AG04449 (cell line): ENCODE measurements around the gene BCAS3.
"Not testable (repeated sequence)": the region's sequence is repeated elsewhere in the genome, so short reads cannot be mapped to it uniquely, and the experiment has no call there.

Experiments
- CTCF ChIA-PET: fragments of 350-600 bp; formaldehyde crosslinking; extraction: SDS; loops from one replicate; lab custom pipeline; 2021; ENCODE audit warnings: antibody characterized with exemption; lab: Yijun Ruan, JAX
- POLR2A ChIA-PET: fragments of 400-600, 350-600 bp; formaldehyde crosslinking; extraction: SDS; loops from one replicate; lab custom pipeline; 2020; ENCODE audit warnings: antibody characterized with exemption, inconsistent platforms; lab: Yijun Ruan, JAX
- DNase-seq: peaks from one replicate; pipeline ENCODE4 v3.0.0-alpha.2; 2010; ENCODE audit warnings: low read depth, low spot score
- H3K4me3 ChIP-seq: 2 replicates; pipeline ENCODE4 v1.5.1; 2011; ENCODE audit warnings: low read depth, mild to moderate bottlenecking, control low read depth, low read length
- TF ChIP-seq, protein P1 (sequence below): IDR thresholded peaks from one replicate; pipeline ENCODE4 v1.5.1; 2011; ENCODE audit warnings: mild to moderate bottlenecking, moderate library complexity, low read length, control low read depth, inconsistent platforms; ENCODE audit not compliant: insufficient read depth; ENCODE audit errors: missing control alignments

Gene BCAS3

DNA sequence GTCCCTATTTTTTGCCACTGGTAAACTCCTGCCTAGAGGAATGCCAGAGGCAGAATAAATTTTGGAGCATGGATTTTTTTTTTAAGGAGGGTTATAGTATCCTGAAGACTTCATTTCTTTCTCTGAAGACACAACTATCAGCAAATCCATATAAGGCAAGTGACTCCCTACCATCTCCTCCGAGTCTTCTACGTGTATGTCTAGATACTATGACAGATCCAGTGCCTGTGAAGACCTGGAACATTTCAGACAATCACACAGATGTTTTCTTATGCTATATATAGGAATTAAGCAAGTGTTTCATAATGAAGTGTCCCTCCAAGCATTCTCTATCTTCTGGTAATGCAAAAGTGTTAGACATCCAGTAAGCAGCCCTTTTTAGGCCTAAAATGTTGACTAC, 466.5 kb downstream of the BCAS3 start:
- TF ChIP-seq, protein P1, sequence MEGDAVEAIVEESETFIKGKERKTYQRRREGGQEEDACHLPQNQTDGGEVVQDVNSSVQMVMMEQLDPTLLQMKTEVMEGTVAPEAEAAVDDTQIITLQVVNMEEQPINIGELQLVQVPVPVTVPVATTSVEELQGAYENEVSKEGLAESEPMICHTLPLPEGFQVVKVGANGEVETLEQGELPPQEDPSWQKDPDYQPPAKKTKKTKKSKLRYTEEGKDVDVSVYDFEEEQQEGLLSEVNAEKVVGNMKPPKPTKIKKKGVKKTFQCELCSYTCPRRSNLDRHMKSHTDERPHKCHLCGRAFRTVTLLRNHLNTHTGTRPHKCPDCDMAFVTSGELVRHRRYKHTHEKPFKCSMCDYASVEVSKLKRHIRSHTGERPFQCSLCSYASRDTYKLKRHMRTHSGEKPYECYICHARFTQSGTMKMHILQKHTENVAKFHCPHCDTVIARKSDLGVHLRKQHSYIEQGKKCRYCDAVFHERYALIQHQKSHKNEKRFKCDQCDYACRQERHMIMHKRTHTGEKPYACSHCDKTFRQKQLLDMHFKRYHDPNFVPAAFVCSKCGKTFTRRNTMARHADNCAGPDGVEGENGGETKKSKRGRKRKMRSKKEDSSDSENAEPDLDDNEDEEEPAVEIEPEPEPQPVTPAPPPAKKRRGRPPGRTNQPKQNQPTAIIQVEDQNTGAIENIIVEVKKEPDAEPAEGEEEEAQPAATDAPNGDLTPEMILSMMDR, result no peak
- CTCF ChIA-PET, result interaction anchor here (1.0 kb wide), 1 partner anchor 9 kb away, joined by 3 read pairs; no protein-coding TSS in a partner anchor
- POLR2A ChIA-PET, result no interaction called here
- no peak for DNase-seq
- no peak overlapping the region for H3K4me3 ChIP-seq

DNA sequence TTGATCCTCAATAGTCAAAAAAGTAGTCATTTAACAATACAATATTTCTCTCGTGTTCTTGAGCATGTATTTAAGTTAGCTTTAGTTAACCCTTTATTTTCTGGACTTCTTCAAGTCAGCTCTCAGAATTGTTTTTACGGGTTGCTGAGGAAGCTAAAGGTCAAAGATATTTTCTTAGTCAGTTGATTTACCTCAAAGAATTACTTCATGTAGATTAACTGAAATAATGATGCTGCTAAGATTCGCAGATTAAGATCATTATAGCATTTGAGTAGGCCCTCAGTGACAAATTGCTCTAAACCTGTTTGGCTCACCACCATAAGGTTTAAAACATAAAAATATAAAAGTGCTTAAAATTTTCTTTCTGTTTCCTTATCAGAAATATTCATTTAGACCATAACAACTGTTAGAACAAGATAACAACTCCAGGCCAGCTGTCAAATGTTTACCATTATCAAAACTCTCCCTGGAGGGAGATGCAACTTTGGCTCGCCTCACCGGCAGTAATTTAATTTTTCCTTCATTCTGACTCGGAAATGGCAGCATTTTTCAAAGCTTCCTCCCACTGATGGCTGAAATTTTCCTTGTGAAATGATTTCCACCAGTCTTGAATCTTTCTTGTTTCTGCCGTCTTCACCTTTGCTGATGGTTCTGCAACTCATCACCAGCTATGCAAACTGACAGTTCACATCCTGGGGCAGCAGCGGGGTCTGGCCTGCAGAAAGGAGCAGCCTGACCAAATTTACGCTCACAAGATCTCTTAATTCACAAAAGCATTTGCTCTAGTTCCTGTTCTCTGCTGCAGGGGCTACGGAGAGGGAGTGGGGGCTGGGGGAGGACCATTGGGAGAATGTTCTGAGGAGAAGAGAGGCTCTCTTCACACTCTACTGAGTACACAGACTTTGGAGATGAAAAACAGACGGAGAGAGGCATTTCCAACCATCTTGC, 467.2 kb downstream of the BCAS3 start:
- no peak for DNase-seq
- TF ChIP-seq, protein P1, result no peak
- POLR2A ChIA-PET, result no interaction called here
- CTCF ChIA-PET, result interaction anchor here (1.0 kb wide), 1 partner anchor 8 kb away, joined by 3 read pairs; no protein-coding TSS in a partner anchor
- no peak overlapping the region for H3K4me3 ChIP-seq

DNA sequence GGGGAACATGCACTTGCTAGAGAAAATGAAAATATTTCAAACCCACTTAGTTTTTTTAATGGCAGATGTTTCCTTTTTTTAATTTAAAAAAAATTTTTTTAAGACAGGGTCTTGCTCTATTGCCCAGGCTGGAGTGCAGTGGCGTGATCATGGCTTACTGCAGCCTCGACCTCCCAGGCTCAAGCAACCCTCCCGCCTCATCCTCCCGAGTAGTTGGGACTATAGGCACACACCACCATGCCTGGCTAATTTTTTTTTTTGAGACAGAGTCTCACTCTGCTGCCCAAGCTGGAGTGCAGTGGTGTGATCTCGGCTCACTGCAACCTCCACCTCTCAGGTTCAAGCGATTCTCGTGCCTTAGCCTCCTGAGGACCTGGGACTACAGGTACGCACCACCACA, 469.2 kb downstream of the BCAS3 start:
- H3K4me3 ChIP-seq, POLR2A ChIA-PET, DNase-seq: not testable (repeated sequence)
- CTCF ChIA-PET, result interaction anchor here (1.7 kb wide), 1 partner anchor 243 kb away, joined by 6 read pairs; no protein-coding TSS in a partner anchor

DNA sequence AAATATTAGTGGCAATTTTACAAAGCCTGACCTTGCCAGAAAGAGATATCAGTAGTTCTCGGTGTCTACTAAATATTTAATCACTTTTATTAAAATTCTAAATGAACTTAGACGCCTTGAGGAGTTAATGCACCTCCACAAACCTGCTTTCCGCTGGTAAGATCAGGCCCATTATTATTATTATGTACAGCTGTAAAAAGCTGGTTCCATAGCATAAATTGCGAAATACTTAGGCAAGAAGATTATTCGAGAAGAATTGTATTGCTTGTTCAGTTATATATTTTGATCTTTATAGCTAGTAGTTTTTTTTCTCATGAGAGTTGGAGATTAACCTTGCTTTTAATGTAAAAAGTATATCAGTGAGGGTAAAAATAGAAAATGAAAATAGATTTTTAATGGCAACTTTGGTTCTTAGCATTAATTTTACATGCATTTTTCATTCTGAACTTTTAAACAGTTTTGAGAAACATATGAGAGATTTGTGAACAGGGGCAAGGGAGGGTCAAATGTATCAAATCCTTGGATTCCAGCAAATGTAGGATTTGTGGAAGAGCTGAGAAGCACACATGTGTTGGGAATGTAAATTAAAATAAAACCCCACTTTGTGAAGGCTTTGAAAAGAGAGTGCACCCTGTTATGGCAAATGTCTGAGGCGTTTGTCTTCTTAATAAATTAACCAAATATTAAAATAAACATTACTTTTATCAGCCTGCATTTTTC, 471.6 kb downstream of the BCAS3 start:
- no peak for DNase-seq
- CTCF ChIA-PET, result interaction anchor here (1.5 kb wide), 2 partner anchors 9 to 241 kb away, joined by 6 read pairs; no protein-coding TSS in a partner anchor
- TF ChIP-seq, protein P1, result no peak
- H3K4me3 ChIP-seq, result no peak overlapping the region
- POLR2A ChIA-PET, result no interaction called here

DNA sequence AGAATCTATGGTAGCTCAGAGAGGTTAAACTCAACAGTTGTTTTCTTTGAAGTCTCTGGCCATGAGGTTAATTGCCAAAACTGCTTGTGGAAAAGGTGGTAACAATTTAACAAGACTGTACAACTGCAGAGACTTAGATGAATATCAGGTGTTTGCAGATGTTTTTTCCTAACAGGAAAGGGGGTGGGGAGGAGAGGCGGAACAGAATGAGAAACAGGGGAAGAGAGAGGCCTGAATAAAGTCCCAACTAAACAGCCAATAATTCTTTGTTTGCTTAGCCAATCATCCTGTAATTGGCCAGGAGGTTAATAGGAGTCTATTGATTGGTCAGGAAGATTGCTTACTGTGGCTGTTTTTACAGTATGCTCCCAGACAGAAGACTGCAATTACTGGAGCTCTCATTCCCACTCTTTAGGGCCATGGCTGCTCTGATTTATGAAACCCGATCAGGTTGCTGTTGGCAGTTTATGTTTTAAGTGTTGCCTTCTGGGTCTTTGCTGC, 472.3 kb downstream of the BCAS3 start:
- H3K4me3 ChIP-seq, result no peak overlapping the region
- ChIA-PET CTCF (interaction anchor here (1.5 kb wide), 2 partner anchors 9 to 240 kb away, joined by 6 read pairs; no protein-coding TSS in a partner anchor), POLR2A (no interaction called here)
- TF ChIP-seq, protein P1, result no peak
- no peak for DNase-seq

DNA sequence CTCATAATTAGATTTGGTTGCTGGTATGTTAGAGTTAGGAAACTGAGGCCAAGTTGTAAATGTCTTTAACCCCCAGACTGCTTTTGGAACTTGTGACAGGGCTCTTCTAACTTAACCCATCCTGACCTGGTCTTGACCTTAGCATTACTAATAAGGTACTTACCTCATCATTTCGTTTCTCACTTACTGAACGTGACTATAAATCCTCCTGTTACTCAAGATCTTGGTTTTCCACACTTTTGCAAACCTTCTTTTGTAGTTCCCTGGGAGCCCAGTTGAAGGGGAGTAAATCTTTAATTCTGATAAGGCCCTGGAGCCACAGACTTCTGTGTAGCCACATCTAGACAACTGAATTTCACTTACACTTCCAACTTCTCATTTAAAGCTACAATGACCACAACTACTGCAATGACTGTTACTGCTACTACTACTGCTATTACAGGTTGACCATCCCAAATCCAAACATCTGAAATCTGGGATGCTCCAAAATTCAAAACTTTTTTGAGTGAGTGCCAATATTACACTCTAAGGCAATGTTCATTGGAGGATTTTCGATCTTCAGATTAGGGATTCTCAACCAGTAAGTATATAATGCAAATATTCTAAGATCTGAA, 473.1 kb downstream of the BCAS3 start:
- no peak for DNase-seq
- ChIA-PET CTCF (interaction anchor here (1.5 kb wide), 1 partner anchor 8 kb away, joined by 6 read pairs; no protein-coding TSS in a partner anchor), POLR2A (interaction anchor here (0.6 kb wide), 1 partner anchor 418 kb away, joined by 3 read pairs; no protein-coding TSS in a partner anchor)
- no peak overlapping the region for H3K4me3 ChIP-seq
- TF ChIP-seq, protein P1, result no peak
